ENCODE data around the gene DAP. TPM values are rescaled to one million over a fixed set of nuclear protein-coding genes. Genes with fewer than 3 reads are reported as not detected.

DAP gene
- total RNA-seq, 1 experiment from 2014 or later, result 95.9 TPM

GRCh38 chr5:10728679-10729078, 32.4 kb downstream of the DAP start:
- Histone ChIP-seq H3K4me3 (ENCODE audit: low read depth, low read length, poor library complexity, severe bottlenecking) (no peak overlapping the region), H3K27ac (ENCODE audit: low read depth, low read length, poor library complexity, severe bottlenecking) (no peak overlapping the region), H3K4me1 (ENCODE audit: insufficient read depth, low read length, poor library complexity, severe bottlenecking) (no peaks in the 10 kb centered on the region), H3K36me3 (ENCODE audit: insufficient read depth, low read length, poor library complexity, severe bottlenecking) (peaks cover 3% of the 10 kb centered on the region), H3K9me3 (ENCODE audit: low read depth, low read length, poor library complexity, severe bottlenecking) (no peaks in the 10 kb centered on the region), H3K27me3 (replicated peaks; ENCODE audit: insufficient read depth, low read depth, low read length, poor library complexity) (no peaks in the 10 kb centered on the region)
- no peak for DNase-seq (ENCODE audit: low spot score)
- TF ChIP-seq EZH2 (IDR thresholded peaks at IDR 0.05; ENCODE audit: borderline replicate concordance, low read depth, low read length, poor library complexity, severe bottlenecking) (no peak), CTCF (conservative IDR thresholded peaks at IDR 0.05; ENCODE audit: low read depth, low read length) (no peak)
- ChIA-PET POLR2A (ENCODE audit: low non-redundant PET) (no interaction called here), CTCF (no interaction called here)
- intact Hi-C loops (cut with micrococcal nuclease; ENCODE audit: unreplicated experiment), result loop anchor here (10.0 kb wide), 1 partner anchor 164 kb away; the partner anchor contains the start of gene ANKRD33B
- no TSS peak for BruUV-seq (replicated peaks)

GRCh38 chr5:10727861-10728260, 33.2 kb downstream of the DAP start:
- DNase-seq (ENCODE audit: low spot score), result no peak
- intact Hi-C loops (cut with micrococcal nuclease; ENCODE audit: unreplicated experiment), result loop anchor here (10.0 kb wide), 1 partner anchor 163 kb away; the partner anchor contains the start of gene ANKRD33B
- ChIA-PET POLR2A (ENCODE audit: low non-redundant PET) (no interaction called here), CTCF (no interaction called here)
- H3K4me3 ChIP-seq (ENCODE audit: low read depth, low read length, poor library complexity, severe bottlenecking), result no peak overlapping the region
- no peaks in the 10 kb centered on the region for H3K27me3 ChIP-seq (replicated peaks; ENCODE audit: insufficient read depth, low read depth, low read length, poor library complexity)
- no TSS peak for BruUV-seq (replicated peaks)
- no peak overlapping the region for H3K27ac ChIP-seq (ENCODE audit: low read depth, low read length, poor library complexity, severe bottlenecking)
- TF ChIP-seq CTCF (conservative IDR thresholded peaks at IDR 0.05; ENCODE audit: low read depth, low read length) (no peak), EZH2 (IDR thresholded peaks at IDR 0.05; ENCODE audit: borderline replicate concordance, low read depth, low read length, poor library complexity, severe bottlenecking) (no peak)
- no peaks in the 10 kb centered on the region for H3K9me3 ChIP-seq (ENCODE audit: low read depth, low read length, poor library complexity, severe bottlenecking)
- peaks cover under 1% of the 10 kb centered on the region for H3K36me3 ChIP-seq (ENCODE audit: insufficient read depth, low read length, poor library complexity, severe bottlenecking)
- H3K4me1 ChIP-seq (ENCODE audit: insufficient read depth, low read length, poor library complexity, severe bottlenecking), result no peaks in the 10 kb centered on the region

- no peak for DNase-seq (ENCODE audit: low spot score)
- TF ChIP-seq CTCF (conservative IDR thresholded peaks at IDR 0.05; ENCODE audit: low read depth, low read length), result no peak
- no peak for TF ChIP-seq EZH2 (IDR thresholded peaks at IDR 0.05; ENCODE audit: borderline replicate concordance, low read depth, low read length, poor library complexity, severe bottlenecking)
- ChIA-PET CTCF (no interaction called here), POLR2A (ENCODE audit: low non-redundant PET) (no interaction called here)
- intact Hi-C loops (cut with micrococcal nuclease; ENCODE audit: unreplicated experiment), result loop anchor here (10.0 kb wide), 1 partner anchor 162 kb away; the partner anchor contains the start of gene ANKRD33B
- no peak overlapping the region for H3K4me3 ChIP-seq (ENCODE audit: low read depth, low read length, poor library complexity, severe bottlenecking)
- no peaks in the 10 kb centered on the region for H3K27me3 ChIP-seq (replicated peaks; ENCODE audit: insufficient read depth, low read depth, low read length, poor library complexity)
- no peaks in the 10 kb centered on the region for H3K36me3 ChIP-seq (ENCODE audit: insufficient read depth, low read length, poor library complexity, severe bottlenecking)
- no TSS peak for BruUV-seq (replicated peaks)
- H3K9me3 ChIP-seq (ENCODE audit: low read depth, low read length, poor library complexity, severe bottlenecking), result no peaks in the 10 kb centered on the region
- H3K27ac ChIP-seq (ENCODE audit: low read depth, low read length, poor library complexity, severe bottlenecking), result no peak overlapping the region
- H3K4me1 ChIP-seq (ENCODE audit: insufficient read depth, low read length, poor library complexity, severe bottlenecking), result no peaks in the 10 kb centered on the region
Observed at GRCh38 chr5:10726913-10727517, 34.0 kb downstream of the DAP start.

Data from A673 (cell line).